Measurements from ENCODE around the gene ZFP92. TPM values are rescaled to one million over a fixed set of nuclear protein-coding genes. Genes with fewer than 3 reads are reported as not detected.
"Not testable (repeated sequence)": the region's sequence is repeated elsewhere in the genome, so short reads cannot be mapped to it uniquely, and the experiment has no call there.

ZFP92 gene
- total RNA-seq, 1 experiment from 2014 or later = 0.16 TPM

DNA sequence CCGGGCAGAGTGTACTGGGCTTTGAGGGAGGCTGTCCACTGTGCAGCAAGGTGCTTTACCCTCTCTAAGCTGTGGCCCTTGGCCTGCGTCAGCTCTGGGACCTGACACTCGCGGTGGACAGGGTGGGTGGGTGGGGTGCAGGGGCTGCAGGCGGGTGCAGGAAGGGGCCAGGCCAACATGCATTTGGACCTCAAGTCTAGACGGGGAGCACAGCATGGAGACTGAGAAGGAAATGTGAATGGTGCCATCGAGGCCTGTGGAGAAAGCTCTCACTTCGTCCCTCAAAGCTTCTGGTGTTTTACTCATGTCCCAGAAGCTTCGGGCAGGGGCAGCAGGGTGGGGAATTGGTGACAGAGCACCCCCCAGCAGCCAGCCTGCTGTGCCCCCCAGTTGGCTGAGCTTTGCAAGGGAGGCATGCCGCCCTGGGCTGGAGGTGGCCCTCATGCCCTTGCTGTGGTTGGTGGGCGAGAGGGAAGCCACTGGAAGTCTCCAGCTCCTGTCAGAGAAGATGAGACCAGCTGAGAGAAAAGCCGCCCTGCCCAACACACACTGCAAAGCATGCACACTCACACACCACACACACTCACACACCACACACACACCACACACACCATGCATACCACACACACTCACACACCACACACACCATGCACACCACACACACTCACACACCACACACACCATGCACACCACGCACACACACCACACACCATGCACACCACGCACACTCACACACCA is 22.4 kb upstream of the ZFP92 start:
- Histone ChIP-seq H3K4me3 (ENCODE audit: low read depth, low read length) (no peak overlapping the region), H3K27me3 (replicated peaks; ENCODE audit: control insufficient read depth, insufficient read depth, low read length) (no peaks in the 10 kb centered on the region), H3K4me1 (no peaks in the 10 kb centered on the region), H3K9me3 (no peaks in the 10 kb centered on the region), H3K36me3 (ENCODE audit: control insufficient read depth, insufficient read depth, low read length) (no peaks in the 10 kb centered on the region)
- BruUV-seq (replicated peaks) = no TSS peak
- intact Hi-C loops (cut with micrococcal nuclease; ENCODE audit: unreplicated experiment) = no loop called here
- H3K9me3 Mint-ChIP-seq (ENCODE audit: unreplicated experiment) = no peaks in the 10 kb centered on the region
- H3K27ac Mint-ChIP-seq (ENCODE audit: unreplicated experiment) = no peak overlapping the region
- DNase-seq = no peak
- peaks cover 7% of the 10 kb centered on the region for H3K27me3 Mint-ChIP-seq (ENCODE audit: insufficient read depth, unreplicated experiment)
- H3K4me1 Mint-ChIP-seq (ENCODE audit: low read depth, unreplicated experiment) = peaks cover 3% of the 10 kb centered on the region
- CTCF ChIA-PET = no interaction called here
- POLR2A ChIA-PET = no interaction called here
- no peaks in the 10 kb centered on the region for H3K36me3 Mint-ChIP-seq (ENCODE audit: insufficient read depth, unreplicated experiment)
- TF ChIP-seq, protein P1, sequence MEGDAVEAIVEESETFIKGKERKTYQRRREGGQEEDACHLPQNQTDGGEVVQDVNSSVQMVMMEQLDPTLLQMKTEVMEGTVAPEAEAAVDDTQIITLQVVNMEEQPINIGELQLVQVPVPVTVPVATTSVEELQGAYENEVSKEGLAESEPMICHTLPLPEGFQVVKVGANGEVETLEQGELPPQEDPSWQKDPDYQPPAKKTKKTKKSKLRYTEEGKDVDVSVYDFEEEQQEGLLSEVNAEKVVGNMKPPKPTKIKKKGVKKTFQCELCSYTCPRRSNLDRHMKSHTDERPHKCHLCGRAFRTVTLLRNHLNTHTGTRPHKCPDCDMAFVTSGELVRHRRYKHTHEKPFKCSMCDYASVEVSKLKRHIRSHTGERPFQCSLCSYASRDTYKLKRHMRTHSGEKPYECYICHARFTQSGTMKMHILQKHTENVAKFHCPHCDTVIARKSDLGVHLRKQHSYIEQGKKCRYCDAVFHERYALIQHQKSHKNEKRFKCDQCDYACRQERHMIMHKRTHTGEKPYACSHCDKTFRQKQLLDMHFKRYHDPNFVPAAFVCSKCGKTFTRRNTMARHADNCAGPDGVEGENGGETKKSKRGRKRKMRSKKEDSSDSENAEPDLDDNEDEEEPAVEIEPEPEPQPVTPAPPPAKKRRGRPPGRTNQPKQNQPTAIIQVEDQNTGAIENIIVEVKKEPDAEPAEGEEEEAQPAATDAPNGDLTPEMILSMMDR (IDR thresholded peaks at IDR 0.05; ENCODE audit: insufficient read depth in 1 of 2, low read depth in 1 of 2, low read length in 1 of 2, severe bottlenecking in 1 of 2, unreplicated experiment in 1 of 2) = no peak
- no peak overlapping the region for H3K4me3 Mint-ChIP-seq (ENCODE audit: unreplicated experiment)

DNA sequence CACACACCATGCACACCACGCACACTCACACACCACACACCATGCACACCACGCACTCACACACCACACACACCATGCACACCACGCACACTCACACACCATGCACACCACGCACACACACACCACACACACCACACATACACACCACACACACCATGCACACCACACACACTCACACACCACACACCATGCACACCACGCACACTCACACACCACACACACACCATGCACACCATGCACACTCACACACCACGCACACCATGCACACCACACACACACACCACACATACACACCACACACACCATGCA is 21.9 kb upstream of the ZFP92 start:
- H3K27ac Mint-ChIP-seq (ENCODE audit: unreplicated experiment); H3K9me3 Mint-ChIP-seq (ENCODE audit: unreplicated experiment); BruUV-seq (replicated peaks); H3K4me3 Mint-ChIP-seq (ENCODE audit: unreplicated experiment); H3K4me1 Mint-ChIP-seq (ENCODE audit: low read depth, unreplicated experiment); DNase-seq; POLR2A ChIA-PET; H3K9me3 ChIP-seq; intact Hi-C loops (cut with micrococcal nuclease; ENCODE audit: unreplicated experiment); H3K36me3 ChIP-seq (ENCODE audit: control insufficient read depth, insufficient read depth, low read length); CTCF ChIA-PET; H3K4me1 ChIP-seq; H3K36me3 Mint-ChIP-seq (ENCODE audit: insufficient read depth, unreplicated experiment); H3K27me3 Mint-ChIP-seq (ENCODE audit: insufficient read depth, unreplicated experiment); H3K4me3 ChIP-seq (ENCODE audit: low read depth, low read length); H3K27me3 ChIP-seq (replicated peaks; ENCODE audit: control insufficient read depth, insufficient read depth, low read length): not testable (repeated sequence)

DNA sequence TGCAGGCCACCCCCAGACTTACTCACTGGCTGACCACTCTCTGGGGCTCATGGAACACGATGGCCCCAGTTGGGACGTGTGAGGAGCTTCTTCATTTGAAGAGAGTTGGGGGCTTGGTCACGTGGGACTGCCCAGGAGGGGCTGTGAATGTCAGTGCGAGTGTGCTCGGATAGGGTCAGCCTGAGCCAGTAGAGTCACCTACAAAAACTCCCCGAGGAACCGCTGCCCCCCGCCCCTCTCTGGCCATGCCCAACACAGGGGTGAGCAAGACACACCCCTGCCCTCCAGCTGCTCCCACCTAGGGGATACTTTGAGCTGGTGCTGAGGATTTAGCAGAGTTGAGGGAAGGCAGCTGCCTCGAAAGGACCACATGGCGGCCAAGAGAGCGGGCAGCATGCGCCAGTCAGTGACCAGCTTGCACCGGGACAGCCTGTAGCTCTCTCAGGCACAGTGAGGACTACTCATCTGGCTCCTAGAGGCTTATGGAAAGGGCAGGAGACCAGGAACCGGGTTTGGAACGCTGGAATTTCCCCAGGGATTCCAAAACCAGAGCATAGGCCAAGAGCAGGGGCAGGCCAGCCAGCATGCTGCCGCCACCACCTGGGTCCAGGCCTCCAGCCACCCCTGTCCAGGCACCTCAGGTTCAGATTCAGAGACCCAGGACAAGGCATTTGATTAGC is 18.5 kb upstream of the ZFP92 start:
- no peak overlapping the region for H3K27ac Mint-ChIP-seq (ENCODE audit: unreplicated experiment)
- no peaks in the 10 kb centered on the region for H3K27me3 ChIP-seq (replicated peaks; ENCODE audit: control insufficient read depth, insufficient read depth, low read length)
- ChIA-PET CTCF (no interaction called here), POLR2A (no interaction called here)
- H3K9me3 Mint-ChIP-seq (ENCODE audit: unreplicated experiment) = no peaks in the 10 kb centered on the region
- H3K27me3 Mint-ChIP-seq (ENCODE audit: insufficient read depth, unreplicated experiment) = no peaks in the 10 kb centered on the region
- BruUV-seq (replicated peaks) = no TSS peak
- H3K4me1 ChIP-seq = no peaks in the 10 kb centered on the region
- peaks cover 14% of the 10 kb centered on the region for H3K4me1 Mint-ChIP-seq (ENCODE audit: low read depth, unreplicated experiment)
- no peak for DNase-seq
- H3K36me3 Mint-ChIP-seq (ENCODE audit: insufficient read depth, unreplicated experiment) = no peaks in the 10 kb centered on the region
- no peak overlapping the region for H3K4me3 Mint-ChIP-seq (ENCODE audit: unreplicated experiment)
- no peak overlapping the region for H3K4me3 ChIP-seq (ENCODE audit: low read depth, low read length)
- intact Hi-C loops (cut with micrococcal nuclease; ENCODE audit: unreplicated experiment) = no loop called here
- H3K9me3 ChIP-seq = no peaks in the 10 kb centered on the region
- TF ChIP-seq, protein P1 (IDR thresholded peaks at IDR 0.05; ENCODE audit: insufficient read depth in 1 of 2, low read depth in 1 of 2, low read length in 1 of 2, severe bottlenecking in 1 of 2, unreplicated experiment in 1 of 2) = no peak
- no peaks in the 10 kb centered on the region for H3K36me3 ChIP-seq (ENCODE audit: control insufficient read depth, insufficient read depth, low read length)

Data from Caco-2 (cell line).